22Rv1 (cell line): Measurements from ENCODE around the gene SUGCT.
"Not testable (repeated sequence)": the region's sequence is repeated elsewhere in the genome, so short reads cannot be mapped to it uniquely, and the experiment has no call there.

Source experiments
- H3K27ac ChIP-seq: fragments of 450-650 bp; 2 replicates; pipeline ENCODE4 v1.5.1; 2017
- CTCF ChIP-seq: fragments of 450-650 bp; IDR thresholded peaks from 2 replicates; pipeline ENCODE4 v1.5.1; 2017; ENCODE audit warnings: mild to moderate bottlenecking
- ZFX ChIP-seq: fragments of 450-650 bp; IDR thresholded peaks from 2 replicates; pipeline ENCODE4 v1.6.1; 2017; ENCODE audit warnings: antibody characterized with exemption, borderline replicate concordance

The SUGCT gene

GRCh38 chr7:40394400-40394799, 259.6 kb downstream of the SUGCT start:
- TF ChIP-seq ZFX (no peak), CTCF (no peak)
- H3K27ac ChIP-seq: no peak overlapping the region

- TF ChIP-seq CTCF (no peak), ZFX (no peak)
- H3K27ac ChIP-seq: no peak overlapping the region
These were observed 265.7 kb downstream of the SUGCT start for GRCh38 chr7:40400525-40400924.

GRCh38 chr7:40401406-40401805, 266.6 kb downstream of the SUGCT start:
- TF ChIP-seq ZFX (no peak), CTCF (no peak)
- H3K27ac ChIP-seq: no peak overlapping the region

GRCh38 chr7:40402661-40403060, 267.9 kb downstream of the SUGCT start:
- H3K27ac ChIP-seq: no peak overlapping the region
- TF ChIP-seq ZFX (no peak), CTCF (no peak)

GRCh38 chr7:40403703-40404476, 269.1 kb downstream of the SUGCT start:
- H3K27ac ChIP-seq: no peak overlapping the region
- TF ChIP-seq ZFX (no peak), CTCF (no peak)

GRCh38 chr7:40405991-40406390, 271.2 kb downstream of the SUGCT start:
- no peak overlapping the region for H3K27ac ChIP-seq
- TF ChIP-seq CTCF (no peak), ZFX (no peak)

GRCh38 chr7:40412323-40412722, 277.5 kb downstream of the SUGCT start:
- TF ChIP-seq CTCF (no peak), ZFX (no peak)
- no peak overlapping the region for H3K27ac ChIP-seq

GRCh38 chr7:40414704-40415103, 279.9 kb downstream of the SUGCT start:
- not testable (repeated sequence) for H3K27ac ChIP-seq
